AG08395 (cell line): ENCODE results near the gene MYL5.
"Not testable (repeated sequence)": the region's sequence is repeated elsewhere in the genome, so short reads cannot be mapped to it uniquely, and the experiment has no call there.

Source experiments
- DNase-seq: peaks from one replicate; pipeline ENCODE4 v3.0.0; 2012; ENCODE audit warnings: mixed read lengths, low spot score

The MYL5 gene

GRCh38 chr4:684623-685327, 10.4 kb downstream of the MYL5 start:
- no peak for DNase-seq

GRCh38 chr4:685679-686412, 11.5 kb downstream of the MYL5 start:
- DNase-seq = no peak

- DNase-seq = no peak
Observed at GRCh38 chr4:686413-687040, 12.2 kb downstream of the MYL5 start.

DNA sequence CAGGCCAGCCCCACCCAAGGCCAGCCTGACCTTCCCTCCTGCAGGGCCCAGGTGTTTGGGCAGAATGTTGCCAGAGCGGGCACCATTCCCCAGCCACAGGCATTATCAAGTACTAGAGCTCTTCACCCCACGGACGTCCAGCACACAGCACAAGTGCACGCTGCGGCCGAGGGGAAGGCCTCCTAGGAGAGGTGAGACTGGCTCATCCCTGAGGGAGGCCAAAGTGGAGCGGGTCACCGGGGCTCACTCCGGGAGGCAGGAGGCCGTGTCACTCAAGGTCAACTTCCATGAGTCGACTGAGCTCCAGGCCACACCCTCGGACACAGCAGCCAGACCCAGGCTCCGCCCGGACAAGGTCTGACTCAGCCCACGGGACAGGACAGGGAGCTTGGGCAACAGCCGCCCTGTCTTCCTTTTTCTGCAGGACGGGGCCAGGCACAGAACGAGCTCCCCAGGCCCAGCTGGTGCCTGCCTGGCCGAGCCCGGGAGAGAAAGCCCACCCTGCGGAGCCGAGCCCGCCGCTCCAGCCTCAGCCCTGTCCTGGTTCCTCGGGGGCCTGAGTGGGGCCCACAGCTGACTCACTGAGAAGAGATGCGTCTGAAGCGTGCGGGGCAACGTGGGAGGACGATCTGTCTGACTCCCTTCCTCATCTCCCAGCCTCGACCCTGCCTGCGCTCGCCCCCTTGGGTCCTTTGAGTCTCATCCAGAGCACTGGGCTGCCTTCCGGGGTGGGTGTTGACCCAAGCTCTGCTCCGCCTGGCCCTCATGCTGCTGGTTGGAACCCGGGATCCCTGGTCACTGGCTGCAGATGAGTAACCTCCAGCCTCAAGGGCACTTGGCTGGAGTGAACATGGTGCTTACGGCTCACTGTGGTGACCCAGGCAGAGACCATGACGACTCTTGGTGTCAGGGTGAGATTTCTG, 13.0 kb downstream of the MYL5 start:
- peak; percentile 98 for DNase-seq

- no peak for DNase-seq
Observed at GRCh38 chr4:687971-688853, 13.9 kb downstream of the MYL5 start.

DNA sequence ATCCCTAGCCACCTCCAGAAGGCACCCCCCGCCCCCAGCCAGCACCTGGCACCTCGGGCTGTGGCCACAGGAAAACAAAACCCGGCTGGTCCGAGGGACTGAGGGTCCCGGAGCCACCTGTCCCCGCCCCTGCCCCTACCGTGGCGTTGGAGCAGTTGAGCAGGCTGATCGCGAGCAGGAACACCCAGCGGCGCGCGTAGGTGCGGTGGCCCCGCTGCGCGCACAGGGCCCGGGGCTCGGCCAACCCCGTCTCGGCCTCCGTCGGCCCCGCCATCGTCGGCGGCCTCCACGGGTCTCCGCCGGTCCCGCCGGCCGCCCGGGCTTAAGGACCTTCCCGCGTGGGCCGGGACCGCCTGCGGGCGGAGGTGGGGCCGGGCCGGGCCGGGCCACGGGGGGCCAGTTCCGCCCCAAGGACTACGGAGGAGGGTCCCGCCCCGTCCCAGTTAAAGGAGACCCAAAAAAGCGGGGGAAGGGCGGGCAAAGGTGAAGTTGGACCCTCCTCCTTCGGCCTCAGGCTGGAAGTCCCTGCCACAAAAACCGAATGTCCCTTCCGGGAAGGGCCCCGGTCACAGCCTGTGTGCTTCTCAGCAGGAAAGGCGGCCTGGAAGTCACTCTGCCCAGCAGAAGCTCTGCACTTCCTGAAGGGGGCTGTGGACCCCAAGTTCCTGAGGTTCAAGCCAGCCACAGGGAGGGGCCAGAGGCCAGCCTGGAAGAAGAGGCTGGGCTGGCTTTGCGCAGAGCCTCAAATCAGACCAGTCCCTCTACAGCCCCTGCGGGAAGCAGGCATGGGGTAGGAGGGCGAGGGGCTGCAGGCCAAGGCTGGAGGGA, 14.7 kb downstream of the MYL5 start, which contains the start of gene SLC49A3:
SLC49A3 (minus strand) TSS at position 298 of the 828 bp plus-strand sequence; CDS start at position 274, 24 bp downstream.
- DNase-seq = peak; percentile 34

GRCh38 chr4:689723-690122, 15.4 kb downstream of the MYL5 start:
- DNase-seq = no peak

DNA sequence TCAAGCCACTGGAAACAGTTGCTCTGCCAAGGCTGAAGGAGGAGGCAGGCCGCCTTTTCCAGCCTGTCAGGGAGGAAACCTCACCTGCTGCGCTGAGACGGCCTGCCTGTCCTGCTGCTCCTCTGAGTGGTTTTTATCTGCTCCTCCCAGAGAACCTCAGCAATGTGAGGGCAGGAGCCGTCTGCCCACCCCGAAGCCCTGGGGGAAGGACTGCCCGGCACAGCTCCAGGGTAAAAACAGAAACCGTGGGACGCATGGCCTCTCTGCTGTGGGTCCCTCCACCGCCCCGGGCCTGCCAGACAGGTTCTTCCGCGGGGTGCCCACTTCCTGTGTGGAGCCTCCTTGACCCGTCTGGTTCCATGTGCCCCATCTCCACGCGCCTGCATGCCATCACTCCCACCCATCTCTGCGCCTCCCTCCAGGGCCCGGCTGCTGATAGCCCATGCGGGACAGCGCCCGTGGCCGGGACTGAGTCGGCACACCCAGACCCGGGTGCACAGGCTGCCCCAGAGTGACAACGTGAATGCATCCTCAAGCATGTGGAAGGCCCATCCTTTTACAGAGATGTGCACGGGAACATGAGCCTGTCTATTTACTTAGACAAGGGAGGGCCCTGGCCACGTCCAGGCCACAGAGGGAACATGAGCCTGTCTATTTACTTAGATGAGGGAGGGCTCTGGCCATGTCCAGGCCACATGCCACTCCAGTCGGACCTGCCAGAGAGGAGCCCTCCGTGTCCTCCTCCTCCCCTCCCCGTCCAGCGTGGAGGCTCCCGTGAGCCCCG, 18.6 kb downstream of the MYL5 start:
- DNase-seq = no peak

GRCh38 chr4:694341-694940, 20.1 kb downstream of the MYL5 start:
- not testable (repeated sequence) for DNase-seq

- no peak for DNase-seq
Observed at GRCh38 chr4:699816-700580, 25.7 kb downstream of the MYL5 start.

GRCh38 chr4:700587-701264, 26.4 kb downstream of the MYL5 start:
- no peak for DNase-seq

- DNase-seq = no peak
Observed at GRCh38 chr4:702618-703048, 28.3 kb downstream of the MYL5 start.

DNA sequence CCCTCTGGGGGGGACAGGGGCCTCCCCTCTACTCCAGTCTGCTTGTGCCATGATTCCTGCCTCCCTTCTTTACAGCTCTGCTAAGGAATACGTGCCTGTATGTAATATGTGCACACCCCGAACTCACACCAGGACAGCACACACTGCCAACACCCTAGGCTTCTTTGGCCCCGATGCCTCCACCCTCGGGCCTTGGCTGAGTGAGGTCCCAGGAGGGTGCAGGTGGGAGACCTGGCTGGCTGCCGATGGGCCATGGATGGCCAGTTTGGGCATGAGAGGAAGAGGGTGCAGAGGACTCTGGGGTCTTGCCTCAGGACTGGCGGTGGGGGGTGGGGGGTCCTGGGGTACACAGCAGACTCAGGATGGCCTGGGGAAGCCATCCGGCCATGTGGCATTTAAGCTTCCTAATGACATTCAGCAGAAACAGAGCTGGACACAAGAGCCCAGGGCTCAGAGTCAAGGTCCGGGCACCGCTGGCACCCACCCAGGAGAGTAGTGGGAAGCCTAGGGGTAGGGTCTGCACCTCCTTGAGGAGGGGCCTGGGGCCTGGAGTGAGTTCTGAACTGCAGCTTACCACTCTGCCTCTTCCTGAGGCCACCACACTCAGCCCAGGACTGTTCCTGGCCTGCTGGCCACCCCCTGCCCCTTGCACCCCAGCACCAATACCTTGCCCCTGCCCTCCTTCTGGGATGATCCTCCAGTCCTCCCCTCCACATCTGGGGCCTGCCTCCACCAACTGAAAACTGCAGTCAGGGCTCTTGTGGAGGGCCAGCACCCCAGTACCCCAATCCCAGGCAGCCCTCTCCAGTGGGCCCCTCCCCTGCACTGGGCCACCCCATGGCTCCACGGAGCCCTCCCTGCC, 29.2 kb downstream of the MYL5 start:
- DNase-seq = no peak

DNA sequence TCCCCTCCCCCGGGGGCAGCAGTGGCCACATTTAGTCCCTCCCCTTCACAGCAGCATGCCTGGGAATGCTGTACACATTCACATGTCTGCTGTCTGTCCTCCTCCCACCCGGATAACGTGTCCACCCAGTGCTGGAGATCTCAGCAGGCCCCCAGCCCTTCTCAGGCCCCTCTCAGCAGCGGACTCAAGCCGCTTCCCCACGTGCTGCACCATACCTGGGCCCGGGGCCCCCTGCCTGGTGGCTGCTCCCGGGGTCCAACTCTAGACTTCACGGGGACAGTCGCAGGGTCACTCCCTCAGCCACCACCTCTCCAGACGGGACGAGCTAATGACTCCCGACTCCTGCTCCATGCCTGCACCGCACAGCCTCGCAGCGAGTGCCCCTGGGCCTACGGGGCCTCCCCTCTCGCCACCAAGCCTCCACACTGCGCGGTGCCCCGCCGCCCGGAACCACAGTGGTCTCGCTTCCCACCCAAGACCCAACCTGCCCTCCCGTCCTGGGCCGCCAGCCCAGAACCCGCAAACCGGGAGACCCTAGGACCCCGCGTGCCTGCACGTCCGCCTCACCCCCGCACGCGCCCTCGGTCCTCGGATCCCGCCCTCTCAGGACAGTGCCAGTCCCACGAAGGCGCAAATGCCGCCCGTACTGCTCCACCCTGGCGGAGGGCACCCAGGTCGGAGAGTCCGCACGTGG, 30.0 kb downstream of the MYL5 start:
- no peak for DNase-seq

DNA sequence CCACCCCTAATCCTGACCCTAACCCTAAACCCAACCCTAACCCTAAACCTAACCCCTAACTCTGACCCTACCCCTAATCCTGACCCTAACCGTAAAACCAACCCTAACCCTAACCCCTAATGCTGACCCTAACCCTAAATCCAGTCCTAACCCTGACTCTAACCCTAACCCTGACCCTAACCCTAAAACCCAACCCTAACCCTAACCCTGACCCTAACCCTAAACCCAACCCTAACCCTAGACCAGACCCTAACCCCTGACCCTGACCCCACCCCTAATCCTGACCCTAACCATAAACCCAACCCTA, 30.6 kb downstream of the MYL5 start:
- no peak for DNase-seq
